A673 (cell line): ENCODE data around the gene IBTK.
"Not testable (repeated sequence)": the region's sequence is repeated elsewhere in the genome, so short reads cannot be mapped to it uniquely, and the experiment has no call there.

Experiments used
- CTCF ChIP-seq: fragments of 300-800, 200-600 bp; sonication (generic); conservative IDR thresholded peaks from 2 replicates; pipeline ENCODE4 v1.5.1; 2017; ENCODE audit warnings: low read depth, mild to moderate bottlenecking, antibody characterized with exemption, low read length, moderate library complexity, mixed read lengths
- EZH2 ChIP-seq: fragments of 200-600 bp; sonication (generic); IDR thresholded peaks from 2 replicates; pipeline ENCODE4 v1.6.1; 2017; ENCODE audit warnings: borderline replicate concordance, low read depth, mild to moderate bottlenecking, mixed read lengths, antibody characterized with exemption, low read length; ENCODE audit not compliant: poor library complexity, severe bottlenecking

GRCh38 chr6:82152786-82153185 is 94.8 kb downstream of the IBTK start:
- TF ChIP-seq CTCF, EZH2: not testable (repeated sequence)
